Measurements from ENCODE around the gene CPXM1. TPM values are rescaled to one million over a fixed set of nuclear protein-coding genes. Genes with fewer than 3 reads are reported as not detected.

CPXM1 gene
- total RNA-seq, 1 donor from 2014 or later: 1.3 TPM

GRCh38 chr20:2820084-2820895 lies 19.9 kb upstream of the CPXM1 start:
- intact Hi-C loops (cut with DNase I): no loop called here
- Histone ChIP-seq H3K4me3 (no peak overlapping the region), H3K27me3 (peaks cover 36% of the 10 kb centered on the region), H3K36me3 (no peaks in the 10 kb centered on the region), H3K4me1 (no peaks in the 10 kb centered on the region), H3K27ac (no peak overlapping the region), H3K9me3 (no peaks in the 10 kb centered on the region)
- DNase-seq (peak; percentile 48), ATAC-seq (peak; percentile 15)
- TF ChIP-seq CTCF (IDR thresholded peaks at IDR 0.05): no peak

- DNase-seq: no peak
- no peaks in the 10 kb centered on the region for H3K36me3 ChIP-seq
- intact Hi-C loops (cut with DNase I): no loop called here
- H3K4me3 ChIP-seq: no peak overlapping the region
- peaks cover 36% of the 10 kb centered on the region for H3K27me3 ChIP-seq
- ATAC-seq: no peak
- TF ChIP-seq CTCF (IDR thresholded peaks at IDR 0.05): no peak
- H3K27ac ChIP-seq: no peak overlapping the region
- no peaks in the 10 kb centered on the region for H3K4me1 ChIP-seq
- H3K9me3 ChIP-seq: no peaks in the 10 kb centered on the region
These were observed 17.6 kb upstream of the CPXM1 start for GRCh38 chr20:2817891-2818595.

- Histone ChIP-seq H3K4me1 (no peaks in the 10 kb centered on the region), H3K9me3 (no peaks in the 10 kb centered on the region), H3K4me3 (no peak overlapping the region), H3K27ac (no peak overlapping the region), H3K36me3 (no peaks in the 10 kb centered on the region), H3K27me3 (peaks cover 36% of the 10 kb centered on the region)
- intact Hi-C loops (cut with DNase I): no loop called here
- ATAC-seq: no peak
- TF ChIP-seq CTCF (IDR thresholded peaks at IDR 0.05): no peak
- DNase-seq: no peak
These were observed 16.9 kb upstream of the CPXM1 start for GRCh38 chr20:2817341-2817726.

- Histone ChIP-seq H3K4me1 (no peaks in the 10 kb centered on the region), H3K36me3 (no peaks in the 10 kb centered on the region), H3K4me3 (no peak overlapping the region), H3K27ac (no peak overlapping the region), H3K27me3 (peaks cover 32% of the 10 kb centered on the region), H3K9me3 (no peaks in the 10 kb centered on the region)
- ATAC-seq (peak; percentile 6), DNase-seq (peak; percentile 59)
- TF ChIP-seq CTCF (IDR thresholded peaks at IDR 0.05): no peak
- intact Hi-C loops (cut with DNase I): no loop called here
These were observed 16.3 kb upstream of the CPXM1 start for GRCh38 chr20:2816583-2817340.

- intact Hi-C loops (cut with DNase I): no loop called here
- H3K27me3 ChIP-seq: peaks cover 27% of the 10 kb centered on the region
- no peaks in the 10 kb centered on the region for H3K9me3 ChIP-seq
- no peak within 1 kb of the TSS for H3K4me3 ChIP-seq
- TF ChIP-seq CTCF (IDR thresholded peaks at IDR 0.05): no peak
- H3K27ac ChIP-seq: no peak within 1 kb of the TSS
- H3K4me1 ChIP-seq: no peaks in the 10 kb centered on the region
- ATAC-seq: no peak
- no peak for DNase-seq
- no peaks in the 10 kb centered on the region for H3K36me3 ChIP-seq
These were observed 15.7 kb upstream of the CPXM1 start, which contains the start of gene TMEM239 for GRCh38 chr20:2816030-2816582. Gene TMEM239, plus strand, starts transcription at chr20:2816364. Its CDS starts 191 bp downstream, at chr20:2816555.
